ENCODE results near the gene DNAH9. TPM values are rescaled to one million over a fixed set of nuclear protein-coding genes. Genes with fewer than 3 reads are reported as not detected.

Gene DNAH9
- polyA plus RNA-seq, 3 donors from 2014 or later: not detected

GRCh38 chr17:11813871-11814270 lies 215.6 kb downstream of the DNAH9 start:
- Mint-ChIP-seq H3K4me3 (no peak overlapping the region), H3K9me3 (peaks cover 0 to 10% (median under 1%) of the 10 kb centered on the region in 6 donors), H3K36me3 (no peaks in the 10 kb centered on the region), H3K4me1 (no peaks in the 10 kb centered on the region), H3K27me3 (ENCODE audit: low read depth in 3 of 3) (peaks cover 0 to 4% (median 0%) of the 10 kb centered on the region in 3 donors), H3K27ac (no peak overlapping the region)
- DNase-seq: no peak

DNA sequence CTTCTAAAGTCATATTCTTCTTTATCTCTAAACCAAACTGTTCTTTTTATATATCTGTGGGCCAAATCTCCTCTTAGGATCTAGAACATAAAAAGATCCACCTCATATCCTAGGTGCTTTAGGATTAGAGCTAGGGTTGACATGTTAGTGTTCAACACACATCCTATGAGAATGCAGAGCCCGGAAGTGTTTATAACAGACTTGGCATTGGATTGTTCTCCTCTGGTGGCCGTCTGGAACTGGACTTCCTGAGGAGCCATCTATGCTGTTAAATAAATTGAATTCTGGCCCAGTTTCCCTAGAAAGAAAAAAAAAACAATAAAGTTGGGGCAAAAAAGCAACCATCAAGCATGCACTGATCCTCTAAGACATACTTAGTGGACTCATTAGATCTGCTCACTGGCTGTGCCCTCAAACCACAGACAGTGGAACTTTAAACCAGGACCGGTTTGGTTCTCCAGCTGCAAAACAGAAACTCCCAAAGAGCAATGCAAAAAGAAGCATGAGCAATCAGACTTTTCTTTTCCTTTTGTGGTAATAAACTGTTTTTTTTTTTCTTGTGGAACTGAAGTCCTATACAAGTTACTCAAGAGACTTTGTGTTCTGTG lies 216.5 kb downstream of the DNAH9 start:
- no peak overlapping the region for H3K27ac Mint-ChIP-seq
- no peaks in the 10 kb centered on the region for H3K36me3 Mint-ChIP-seq
- peaks cover 0 to 8% (median under 1%) of the 10 kb centered on the region in 6 donors for H3K9me3 Mint-ChIP-seq
- H3K4me1 Mint-ChIP-seq: no peaks in the 10 kb centered on the region
- no peak for DNase-seq
- peaks cover 0 to 4% (median 0%) of the 10 kb centered on the region in 3 donors for H3K27me3 Mint-ChIP-seq (ENCODE audit: low read depth in 3 of 3)
- no peak overlapping the region for H3K4me3 Mint-ChIP-seq

- Mint-ChIP-seq H3K27ac (no peak overlapping the region), H3K4me3 (no peak overlapping the region), H3K27me3 (ENCODE audit: low read depth in 3 of 3) (peaks cover 0 to 4% (median 0%) of the 10 kb centered on the region in 3 donors), H3K4me1 (no peaks in the 10 kb centered on the region), H3K36me3 (no peaks in the 10 kb centered on the region), H3K9me3 (peaks cover 0 to 10% (median under 1%) of the 10 kb centered on the region in 6 donors)
- DNase-seq: no peak
Observed at GRCh38 chr17:11816409-11816808, 218.1 kb downstream of the DNAH9 start.

GRCh38 chr17:11823862-11824261 lies 225.6 kb downstream of the DNAH9 start:
- no peak for DNase-seq
- peaks cover 3 to 30% (median 6%) of the 10 kb centered on the region in 6 donors for H3K9me3 Mint-ChIP-seq
- no peak overlapping the region for H3K4me3 Mint-ChIP-seq
- H3K27me3 Mint-ChIP-seq (ENCODE audit: low read depth in 3 of 3): peaks cover 0 to 5% (median 2%) of the 10 kb centered on the region in 3 donors
- no peaks in the 10 kb centered on the region for H3K36me3 Mint-ChIP-seq
- no peaks in the 10 kb centered on the region for H3K4me1 Mint-ChIP-seq
- no peak overlapping the region for H3K27ac Mint-ChIP-seq

GRCh38 chr17:11825572-11826209 lies 227.4 kb downstream of the DNAH9 start:
- H3K27me3 Mint-ChIP-seq (ENCODE audit: low read depth in 3 of 3): peaks cover 0 to 5% (median 2%) of the 10 kb centered on the region in 3 donors
- DNase-seq: no peak
- H3K27ac Mint-ChIP-seq: no peak overlapping the region
- peaks cover 3 to 37% (median 7%) of the 10 kb centered on the region in 6 donors for H3K9me3 Mint-ChIP-seq
- H3K4me3 Mint-ChIP-seq: no peak overlapping the region
- no peaks in the 10 kb centered on the region for H3K4me1 Mint-ChIP-seq
- H3K36me3 Mint-ChIP-seq: no peaks in the 10 kb centered on the region

GRCh38 chr17:11832401-11833137 lies 234.3 kb downstream of the DNAH9 start:
- Mint-ChIP-seq H3K36me3 (no peaks in the 10 kb centered on the region), H3K27me3 (ENCODE audit: low read depth in 3 of 3) (peaks cover 0 to 2% (median 0%) of the 10 kb centered on the region in 3 donors), H3K9me3 (peaks cover 3 to 23% (median 8%) of the 10 kb centered on the region in 6 donors), H3K4me1 (no peaks in the 10 kb centered on the region), H3K27ac (no peak overlapping the region), H3K4me3 (no peak overlapping the region)
- no peak for DNase-seq

- DNase-seq: no peak
- Mint-ChIP-seq H3K4me3 (no peak overlapping the region), H3K27ac (no peak overlapping the region), H3K9me3 (peaks cover 0 to 12% (median 4%) of the 10 kb centered on the region in 6 donors), H3K36me3 (no peaks in the 10 kb centered on the region), H3K4me1 (no peaks in the 10 kb centered on the region), H3K27me3 (ENCODE audit: low read depth in 3 of 3) (peaks cover 0 to 2% (median 2%) of the 10 kb centered on the region in 3 donors)
Observed at GRCh38 chr17:11836508-11836907, 238.2 kb downstream of the DNAH9 start.

DNA sequence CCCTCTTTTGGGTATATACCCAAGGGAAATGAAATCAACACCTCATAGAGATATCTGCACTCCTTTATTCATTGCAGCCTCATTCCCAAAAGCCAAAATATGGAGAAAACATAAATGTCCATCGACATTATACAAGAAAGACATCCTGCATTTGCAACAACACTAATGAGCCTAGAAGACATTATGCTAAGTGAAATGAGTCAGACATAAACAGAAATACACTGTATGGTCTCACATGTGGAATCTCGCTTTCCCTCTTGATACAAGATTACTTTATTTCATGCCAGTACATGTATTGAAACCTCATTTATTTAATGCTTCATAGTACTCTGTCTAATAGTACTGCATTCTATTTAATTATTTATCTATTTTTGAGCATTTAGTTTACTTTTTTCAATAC lies 241.8 kb downstream of the DNAH9 start:
- Mint-ChIP-seq H3K4me3 (no peak overlapping the region), H3K27ac (no peak overlapping the region), H3K36me3 (no peaks in the 10 kb centered on the region), H3K9me3 (peaks cover 0 to 6% (median 1%) of the 10 kb centered on the region in 6 donors), H3K4me1 (no peaks in the 10 kb centered on the region), H3K27me3 (ENCODE audit: low read depth in 3 of 3) (peaks cover 0 to 2% (median 2%) of the 10 kb centered on the region in 3 donors)
- no peak for DNase-seq

DNA sequence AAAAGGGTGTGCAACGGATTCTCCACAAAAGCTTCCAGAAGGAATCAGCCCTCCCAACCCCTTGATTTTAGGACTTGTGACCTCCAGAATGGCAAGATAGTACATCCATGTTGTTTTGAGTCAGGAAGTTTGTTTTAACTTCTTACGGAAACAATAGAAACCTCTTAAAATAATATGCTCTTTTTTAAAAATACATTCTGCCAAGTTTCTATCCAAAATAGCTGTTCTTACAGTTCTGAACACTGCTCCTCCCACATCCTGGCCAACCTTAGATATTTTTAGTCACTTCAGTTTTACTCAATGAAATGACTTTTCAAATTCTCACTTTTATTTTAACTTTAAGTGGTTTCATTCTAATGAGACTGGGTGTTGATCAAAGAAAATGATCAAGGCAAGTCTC lies 242.6 kb downstream of the DNAH9 start:
- DNase-seq: no peak
- H3K36me3 Mint-ChIP-seq: no peaks in the 10 kb centered on the region

GRCh38 chr17:11848330-11848729 lies 250.1 kb downstream of the DNAH9 start:
- H3K4me1 Mint-ChIP-seq: no peaks in the 10 kb centered on the region
- no peak overlapping the region for H3K4me3 Mint-ChIP-seq
- peaks cover 0 to 4% (median 0%) of the 10 kb centered on the region in 3 donors for H3K36me3 Mint-ChIP-seq
- no peak for DNase-seq
- peaks cover 0 to 9% (median 2%) of the 10 kb centered on the region in 3 donors for H3K27me3 Mint-ChIP-seq (ENCODE audit: low read depth in 3 of 3)
- H3K9me3 Mint-ChIP-seq: peaks cover 5 to 12% (median 8%) of the 10 kb centered on the region in 6 donors
- no peak overlapping the region for H3K27ac Mint-ChIP-seq

More for the DNA sequence above, 242.6 kb downstream of the DNAH9 start:
- Mint-ChIP-seq H3K27ac (no peak overlapping the region), H3K9me3 (peaks cover 0 to 6% (median 1%) of the 10 kb centered on the region in 6 donors), H3K4me3 (no peak overlapping the region), H3K4me1 (no peaks in the 10 kb centered on the region), H3K27me3 (ENCODE audit: low read depth in 3 of 3) (peaks cover 0 to 2% (median under 1%) of the 10 kb centered on the region in 3 donors)

DNA sequence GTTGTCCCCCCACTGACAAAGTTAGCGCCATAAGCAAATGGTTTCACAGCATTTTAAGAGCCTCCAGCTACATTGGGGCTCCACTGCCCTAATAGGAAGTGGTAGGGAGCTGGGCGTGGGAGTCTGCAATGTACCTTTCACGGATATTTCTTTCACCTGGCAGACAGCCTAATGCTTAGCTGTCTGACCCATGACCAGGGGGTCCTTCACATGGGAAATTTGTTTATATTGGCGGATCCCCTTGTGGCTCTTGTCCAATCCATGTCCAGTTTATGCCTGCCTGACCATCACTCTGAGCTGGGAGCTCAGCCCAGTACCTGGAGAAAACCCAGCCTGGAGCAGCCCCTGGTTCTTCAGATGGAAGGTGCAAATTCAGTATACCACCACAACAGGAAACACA lies 254.0 kb downstream of the DNAH9 start:
- Mint-ChIP-seq H3K36me3 (peaks cover 0 to 4% (median 0%) of the 10 kb centered on the region in 3 donors), H3K27ac (no peak overlapping the region), H3K4me3 (no peak overlapping the region), H3K4me1 (no peaks in the 10 kb centered on the region), H3K9me3 (peaks cover 6 to 14% (median 10%) of the 10 kb centered on the region in 6 donors), H3K27me3 (ENCODE audit: low read depth in 3 of 3) (peaks cover 0 to 9% (median 2%) of the 10 kb centered on the region in 3 donors)
- no peak for DNase-seq

GRCh38 chr17:11852912-11853311 lies 254.6 kb downstream of the DNAH9 start:
- peaks cover 0 to 4% (median 0%) of the 10 kb centered on the region in 3 donors for H3K36me3 Mint-ChIP-seq
- H3K4me3 Mint-ChIP-seq: no peak overlapping the region
- H3K27me3 Mint-ChIP-seq (ENCODE audit: low read depth in 3 of 3): peaks cover 0 to 9% (median 2%) of the 10 kb centered on the region in 3 donors
- H3K27ac Mint-ChIP-seq: no peak overlapping the region
- DNase-seq: no peak
- H3K4me1 Mint-ChIP-seq: no peaks in the 10 kb centered on the region
- H3K9me3 Mint-ChIP-seq: peaks cover 5 to 17% (median 10%) of the 10 kb centered on the region in 6 donors

DNA sequence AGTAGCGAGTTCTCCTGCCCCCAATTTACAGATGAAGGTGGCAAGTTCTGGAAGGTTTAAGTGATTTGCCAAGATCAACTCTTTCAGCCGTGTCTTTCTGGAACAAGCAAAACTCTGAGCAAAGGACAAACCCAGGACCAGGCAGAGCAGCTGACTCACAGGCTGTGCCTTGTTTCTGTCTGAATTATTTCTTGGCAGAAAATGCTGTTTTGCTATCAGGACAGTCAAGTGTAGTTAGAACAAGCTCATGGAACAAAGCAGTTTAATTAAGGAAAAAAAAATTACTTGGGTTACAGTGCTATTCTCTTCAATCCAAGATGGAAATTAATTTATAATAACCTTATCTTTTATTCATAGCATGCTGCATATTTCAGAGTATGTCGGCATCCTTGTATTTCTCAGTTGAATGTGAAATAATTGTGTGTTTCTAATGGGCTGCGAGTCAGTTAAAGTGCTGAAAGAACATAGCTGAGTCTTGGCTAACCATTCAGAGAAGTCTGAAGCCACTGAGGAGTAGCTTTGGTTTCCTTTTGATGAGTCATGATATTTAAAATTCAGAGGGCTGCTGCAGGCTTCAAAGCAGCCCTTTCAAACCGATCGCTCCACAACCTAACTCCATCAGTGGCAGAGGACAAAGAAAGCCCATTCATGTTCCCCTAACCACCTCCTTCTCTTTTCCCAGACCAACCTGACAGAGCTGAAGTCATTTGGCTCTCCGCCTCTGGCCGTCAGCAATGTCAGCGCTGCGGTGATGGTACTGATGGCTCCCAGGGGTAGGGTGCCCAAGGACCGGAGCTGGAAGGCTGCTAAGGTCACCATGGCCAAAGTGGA lies 255.3 kb downstream of the DNAH9 start:
- Mint-ChIP-seq H3K36me3 (peaks cover 0 to 4% (median 0%) of the 10 kb centered on the region in 3 donors), H3K27ac (no peak overlapping the region), H3K4me3 (no peak overlapping the region), H3K27me3 (ENCODE audit: low read depth in 3 of 3) (peaks cover 1 to 9% (median 2%) of the 10 kb centered on the region in 3 donors), H3K9me3 (peaks cover 2 to 17% (median 10%) of the 10 kb centered on the region in 6 donors), H3K4me1 (no peaks in the 10 kb centered on the region)
- no peak for DNase-seq

Data from immature natural killer cell (primary cell).